GM12891 (cell line): ENCODE measurements around the gene UBE2E2.

Source experiments
- POLR2A ChIP-seq: IDR thresholded peaks from 2 replicates; pipeline ENCODE4 v1.6.1; 2011; ENCODE audit warnings: low read depth, low read length, control low read depth
- POLR2AphosphoS5 ChIP-seq: IDR thresholded peaks from 2 replicates; pipeline ENCODE4 v1.6.1; 2011; ENCODE audit warnings: low read depth, low read length, control low read depth
- POU2F2 ChIP-seq: IDR thresholded peaks from 2 replicates; pipeline ENCODE4 v1.6.1; 2011; ENCODE audit warnings: low read depth, mild to moderate bottlenecking, control low read depth, low read length, moderate library complexity
- SPI1 ChIP-seq: IDR thresholded peaks from 2 replicates; pipeline ENCODE4 v1.6.1; 2011; ENCODE audit warnings: low read depth, low read length, control low read depth
- TAF1 ChIP-seq: IDR thresholded peaks from 2 replicates; pipeline ENCODE4 v1.6.1; 2011; ENCODE audit warnings: low read depth, low read length, control low read depth

GRCh38 chr3:23565041-23565775 lies 362.1 kb downstream of the UBE2E2 start:
- no peak for TF ChIP-seq POLR2A
- no peak for TF ChIP-seq POLR2AphosphoS5
- TF ChIP-seq TAF1, result no peak
- no peak for TF ChIP-seq POU2F2
- TF ChIP-seq SPI1, result no peak
